Astrocyte (in vitro differentiated cells and primary cell): ENCODE results near the gene ORM1.

Source experiments
- CTCF ChIP-seq: IDR thresholded peaks from 2 replicates; pipeline ENCODE4 v1.5.1; 2011; ENCODE audit warnings: low read depth, mild to moderate bottlenecking, inconsistent platforms, low read length, moderate library complexity; ENCODE audit not compliant: insufficient read depth
- EZH2 ChIP-seq: IDR thresholded peaks from 2 replicates; pipeline ENCODE4 v1.6.1; 2012; ENCODE audit warnings: mild to moderate bottlenecking, low read length, inconsistent platforms; ENCODE audit not compliant: insufficient read depth

- TF ChIP-seq CTCF (no peak), EZH2 (no peak)
Measured at GRCh38 chr9:114302727-114303126, 20.2 kb upstream of the ORM1 start.
